Measurements from ENCODE around the gene GTPBP3. TPM values are rescaled to one million over a fixed set of nuclear protein-coding genes. Genes with fewer than 3 reads are reported as not detected.

The GTPBP3 gene
- polyA plus RNA-seq, 1 donor (not counting 4 experiments of a cell fraction or from before 2014, with no cell fraction given), result 7.2 TPM

- dilution Hi-C loops (cut with MboI; ENCODE audit: extremely low pct_ligation_motif_present, low sequenced_read_pairs), result no loop called here
Observed at GRCh38 chr19:17337675-17338432, 501 bp downstream of the GTPBP3 start.

GRCh38 chr19:17338433-17339078 is 1.2 kb downstream of the GTPBP3 start:
- Histone ChIP-seq H2AFZ (ENCODE audit: control insufficient read depth, low read length) (no peak overlapping the region), H3K9me1 (ENCODE audit: control insufficient read depth, extremely low read depth, insufficient read depth, low read length) (no peaks in the 10 kb centered on the region), H3K4me1 (ENCODE audit: control insufficient read depth, extremely low read depth, insufficient read depth, low read length) (peaks cover 23% of the 10 kb centered on the region), H3K79me2 (ENCODE audit: control insufficient read depth, insufficient read depth, low read length) (peaks cover 5% of the 10 kb centered on the region), H3K4me3 (ENCODE audit: control insufficient read depth in 2 of 3, extremely low read depth in 1 of 3, insufficient read depth in 2 of 3, low read depth in 1 of 3, low read length in 3 of 3) (peak overlapping the region; percentile 68 to 99 (median 80)), H3K27ac (ENCODE audit: control insufficient read depth, insufficient read depth, low read length) (no peak overlapping the region), H3K9ac (ENCODE audit: control insufficient read depth, extremely low read depth, insufficient read depth, low read length) (peak overlapping the region; percentile 92), H4K20me1 (ENCODE audit: control insufficient read depth, extremely low read depth, insufficient read depth, low read length) (no peaks in the 10 kb centered on the region), H3K4me2 (ENCODE audit: control insufficient read depth, extremely low read depth, insufficient read depth, low read depth, low read length) (peak overlapping the region; percentile 98), H3K9me3 (ENCODE audit: control insufficient read depth, low read depth, low read length) (no peaks in the 10 kb centered on the region), H3K27me3 (ENCODE audit: control insufficient read depth, extremely low read depth, insufficient read depth, low read length) (no peaks in the 10 kb centered on the region), H3K36me3 (ENCODE audit: control insufficient read depth in 2 of 2, extremely low read depth in 1 of 2, insufficient read depth in 2 of 2, low read length in 2 of 2) (peaks cover 0 to 9% of the 10 kb centered on the region in 2 experiments)
- TF ChIP-seq EZH2 (IDR thresholded peaks at IDR 0.05; ENCODE audit: low read length), result no peak
- TF ChIP-seq, protein P1, sequence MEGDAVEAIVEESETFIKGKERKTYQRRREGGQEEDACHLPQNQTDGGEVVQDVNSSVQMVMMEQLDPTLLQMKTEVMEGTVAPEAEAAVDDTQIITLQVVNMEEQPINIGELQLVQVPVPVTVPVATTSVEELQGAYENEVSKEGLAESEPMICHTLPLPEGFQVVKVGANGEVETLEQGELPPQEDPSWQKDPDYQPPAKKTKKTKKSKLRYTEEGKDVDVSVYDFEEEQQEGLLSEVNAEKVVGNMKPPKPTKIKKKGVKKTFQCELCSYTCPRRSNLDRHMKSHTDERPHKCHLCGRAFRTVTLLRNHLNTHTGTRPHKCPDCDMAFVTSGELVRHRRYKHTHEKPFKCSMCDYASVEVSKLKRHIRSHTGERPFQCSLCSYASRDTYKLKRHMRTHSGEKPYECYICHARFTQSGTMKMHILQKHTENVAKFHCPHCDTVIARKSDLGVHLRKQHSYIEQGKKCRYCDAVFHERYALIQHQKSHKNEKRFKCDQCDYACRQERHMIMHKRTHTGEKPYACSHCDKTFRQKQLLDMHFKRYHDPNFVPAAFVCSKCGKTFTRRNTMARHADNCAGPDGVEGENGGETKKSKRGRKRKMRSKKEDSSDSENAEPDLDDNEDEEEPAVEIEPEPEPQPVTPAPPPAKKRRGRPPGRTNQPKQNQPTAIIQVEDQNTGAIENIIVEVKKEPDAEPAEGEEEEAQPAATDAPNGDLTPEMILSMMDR (optimal IDR thresholded peaks at IDR 0.05 in 1 of 3, IDR thresholded peaks at IDR 0.05 in 1 of 3, conservative IDR thresholded peaks at IDR 0.05 in 1 of 3; ENCODE audit: extremely low read depth in 1 of 3, insufficient read depth in 2 of 3, low read length in 3 of 3), result no peak
- dilution Hi-C loops (cut with MboI; ENCODE audit: extremely low pct_ligation_motif_present, low sequenced_read_pairs), result no loop called here
- DNase-seq (ENCODE audit: low read depth, low spot score) (no peak), FAIRE-seq (no peak)

More at GRCh38 chr19:17337675-17338432, 501 bp downstream of the GTPBP3 start:
- no peaks in the 10 kb centered on the region for H3K9me3 ChIP-seq (ENCODE audit: control insufficient read depth, low read depth, low read length)
- no peaks in the 10 kb centered on the region for H3K27me3 ChIP-seq (ENCODE audit: control insufficient read depth, extremely low read depth, insufficient read depth, low read length)
- H3K9ac ChIP-seq (ENCODE audit: control insufficient read depth, extremely low read depth, insufficient read depth, low read length), result peak overlapping the region; percentile 92
- H3K27ac ChIP-seq (ENCODE audit: control insufficient read depth, insufficient read depth, low read length), result peak overlapping the region; percentile 67
- peaks cover 0 to 9% of the 10 kb centered on the region in 2 experiments for H3K36me3 ChIP-seq (ENCODE audit: control insufficient read depth in 2 of 2, extremely low read depth in 1 of 2, insufficient read depth in 2 of 2, low read length in 2 of 2)
- TF ChIP-seq, protein P1 (optimal IDR thresholded peaks at IDR 0.05 in 1 of 3, IDR thresholded peaks at IDR 0.05 in 1 of 3, conservative IDR thresholded peaks at IDR 0.05 in 1 of 3; ENCODE audit: extremely low read depth in 1 of 3, insufficient read depth in 2 of 3, low read length in 3 of 3), result no peak
- no peak for TF ChIP-seq EZH2 (IDR thresholded peaks at IDR 0.05; ENCODE audit: low read length)
- H3K9me1 ChIP-seq (ENCODE audit: control insufficient read depth, extremely low read depth, insufficient read depth, low read length), result no peaks in the 10 kb centered on the region
- DNase-seq (ENCODE audit: low read depth, low spot score), result no peak
- FAIRE-seq, result no peak
- H2AFZ ChIP-seq (ENCODE audit: control insufficient read depth, low read length), result peak overlapping the region; percentile 69
- H3K4me1 ChIP-seq (ENCODE audit: control insufficient read depth, extremely low read depth, insufficient read depth, low read length), result peaks cover 23% of the 10 kb centered on the region
- H3K79me2 ChIP-seq (ENCODE audit: control insufficient read depth, insufficient read depth, low read length), result peaks cover 5% of the 10 kb centered on the region
- no peaks in the 10 kb centered on the region for H4K20me1 ChIP-seq (ENCODE audit: control insufficient read depth, extremely low read depth, insufficient read depth, low read length)
- peak overlapping the region; percentile 98 for H3K4me2 ChIP-seq (ENCODE audit: control insufficient read depth, extremely low read depth, insufficient read depth, low read depth, low read length)
- peak overlapping the region; percentile 68 to 99 (median 80) for H3K4me3 ChIP-seq (ENCODE audit: control insufficient read depth in 2 of 3, extremely low read depth in 1 of 3, insufficient read depth in 2 of 3, low read depth in 1 of 3, low read length in 3 of 3)
